GM20000 (cell line): ENCODE results near the gene FAM9C.
A peak's percentile ranks its signal among the peaks of the same experiment; 100 is the strongest.

ENCODE experiments used
- DNase-seq: peaks from one replicate; pipeline ENCODE4 v3.0.0; 2012; ENCODE audit warnings: low spot score
- TF ChIP-seq, protein P1 (sequence below): IDR thresholded peaks from 2 replicates; pipeline ENCODE4 v1.5.1; 2012; ENCODE audit warnings: mild to moderate bottlenecking, control low read depth; ENCODE audit errors: extremely low read depth, missing control alignments

Gene FAM9C

DNA sequence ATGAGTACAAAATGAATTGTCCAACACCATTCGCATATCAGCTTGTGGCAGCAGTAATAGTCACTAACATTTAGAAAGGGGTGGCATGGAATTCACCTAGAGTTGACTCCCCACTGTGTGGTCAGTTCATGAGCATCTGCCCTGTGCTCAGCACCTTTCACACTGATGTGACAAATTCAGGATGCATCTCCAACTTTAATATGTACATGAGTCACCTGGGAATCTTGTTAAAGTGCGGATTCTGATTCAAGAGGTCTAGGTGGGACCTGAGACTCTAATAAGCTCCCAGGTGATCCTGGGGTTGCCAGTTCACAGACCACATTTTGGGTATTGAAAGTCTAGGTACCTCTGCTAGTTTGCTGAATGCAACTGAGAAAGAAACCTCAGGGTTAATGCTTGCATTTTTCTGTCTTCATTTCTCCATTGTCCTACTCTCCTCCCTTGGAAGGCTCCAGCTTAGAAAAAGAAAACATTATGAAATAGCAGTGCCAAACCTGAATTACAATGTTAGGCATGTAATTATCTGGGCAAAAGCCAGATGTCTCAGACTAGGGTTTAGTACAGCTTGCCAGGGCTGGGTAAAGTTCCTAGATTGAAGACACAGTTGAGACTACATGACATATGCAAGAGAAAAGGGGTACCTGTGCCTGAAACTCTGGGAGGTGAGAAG, 36.8 kb downstream of the FAM9C start:
- DNase-seq: no peak
- TF ChIP-seq, protein P1, sequence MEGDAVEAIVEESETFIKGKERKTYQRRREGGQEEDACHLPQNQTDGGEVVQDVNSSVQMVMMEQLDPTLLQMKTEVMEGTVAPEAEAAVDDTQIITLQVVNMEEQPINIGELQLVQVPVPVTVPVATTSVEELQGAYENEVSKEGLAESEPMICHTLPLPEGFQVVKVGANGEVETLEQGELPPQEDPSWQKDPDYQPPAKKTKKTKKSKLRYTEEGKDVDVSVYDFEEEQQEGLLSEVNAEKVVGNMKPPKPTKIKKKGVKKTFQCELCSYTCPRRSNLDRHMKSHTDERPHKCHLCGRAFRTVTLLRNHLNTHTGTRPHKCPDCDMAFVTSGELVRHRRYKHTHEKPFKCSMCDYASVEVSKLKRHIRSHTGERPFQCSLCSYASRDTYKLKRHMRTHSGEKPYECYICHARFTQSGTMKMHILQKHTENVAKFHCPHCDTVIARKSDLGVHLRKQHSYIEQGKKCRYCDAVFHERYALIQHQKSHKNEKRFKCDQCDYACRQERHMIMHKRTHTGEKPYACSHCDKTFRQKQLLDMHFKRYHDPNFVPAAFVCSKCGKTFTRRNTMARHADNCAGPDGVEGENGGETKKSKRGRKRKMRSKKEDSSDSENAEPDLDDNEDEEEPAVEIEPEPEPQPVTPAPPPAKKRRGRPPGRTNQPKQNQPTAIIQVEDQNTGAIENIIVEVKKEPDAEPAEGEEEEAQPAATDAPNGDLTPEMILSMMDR: no peak

DNA sequence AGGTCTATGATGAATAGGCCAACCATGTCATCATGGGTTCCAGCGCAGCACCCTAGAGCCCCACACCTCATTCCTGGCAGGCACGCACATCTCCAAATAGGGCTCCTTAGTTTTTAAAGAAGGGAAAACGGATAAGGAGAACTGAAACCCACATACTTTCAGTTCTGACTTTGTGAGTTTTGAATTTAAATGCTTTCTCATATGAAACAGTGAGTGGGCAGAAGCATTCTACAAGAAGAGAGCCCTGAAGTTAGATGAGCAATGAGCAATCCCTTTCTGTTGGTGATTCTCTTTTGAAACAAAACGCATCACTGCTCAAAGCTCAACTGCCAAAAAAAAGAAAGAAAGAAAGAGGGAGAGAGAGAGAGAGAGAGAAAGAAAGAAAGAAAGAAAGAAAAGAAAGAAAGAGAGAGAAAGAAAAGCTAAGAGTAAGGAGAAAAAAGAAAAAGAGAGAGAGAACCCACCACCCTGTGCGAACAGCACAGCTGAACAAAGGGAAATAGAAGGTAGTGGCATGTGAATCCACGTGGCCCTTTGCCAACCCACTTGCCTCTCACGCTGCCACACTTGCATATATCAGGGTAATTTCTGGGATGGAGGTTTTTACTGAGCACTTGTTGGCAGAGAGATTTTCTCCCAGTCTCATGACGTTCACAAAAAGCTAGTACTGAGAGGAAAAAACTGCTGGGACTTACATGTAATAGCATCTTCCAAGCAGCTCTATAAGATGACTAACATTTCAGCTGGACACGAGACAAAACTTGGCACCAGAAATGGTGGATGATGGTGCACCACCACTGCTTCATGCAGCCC, 38.6 kb downstream of the FAM9C start:
- TF ChIP-seq, protein P1: no peak
- peak; percentile 27 for DNase-seq

DNA sequence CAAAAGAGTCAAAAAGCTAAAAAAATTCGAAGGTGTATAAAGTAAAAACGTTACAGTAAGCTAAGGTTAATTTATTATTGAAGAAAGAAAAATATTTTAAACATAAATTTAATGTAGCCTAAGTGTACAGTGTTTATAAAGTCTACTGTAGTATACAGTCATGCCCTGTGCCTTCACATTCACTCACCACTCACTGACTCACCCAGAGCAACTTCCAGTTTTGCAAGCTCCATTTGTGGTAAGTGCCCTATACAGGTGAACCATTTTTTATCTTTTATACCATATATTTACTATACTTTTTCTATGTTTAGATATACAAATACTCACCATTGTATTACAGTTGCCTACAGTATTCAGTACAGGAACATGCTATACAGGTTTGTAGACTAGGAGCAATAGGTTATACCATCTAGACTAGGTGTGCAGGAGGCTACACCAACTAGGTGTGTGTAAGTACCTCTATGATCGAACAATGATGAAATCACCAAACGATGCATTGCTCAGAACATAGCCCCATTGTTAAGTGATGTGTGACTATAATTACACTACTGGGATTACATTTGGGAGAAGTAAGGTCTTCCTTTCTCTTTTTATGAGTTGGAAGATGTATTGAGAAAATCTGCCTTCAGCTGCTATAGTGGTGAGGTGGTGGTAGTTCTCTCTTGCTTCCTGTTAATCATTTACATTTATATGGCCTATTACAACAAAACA, 42.3 kb downstream of the FAM9C start:
- TF ChIP-seq, protein P1: no peak
- DNase-seq: no peak

DNA sequence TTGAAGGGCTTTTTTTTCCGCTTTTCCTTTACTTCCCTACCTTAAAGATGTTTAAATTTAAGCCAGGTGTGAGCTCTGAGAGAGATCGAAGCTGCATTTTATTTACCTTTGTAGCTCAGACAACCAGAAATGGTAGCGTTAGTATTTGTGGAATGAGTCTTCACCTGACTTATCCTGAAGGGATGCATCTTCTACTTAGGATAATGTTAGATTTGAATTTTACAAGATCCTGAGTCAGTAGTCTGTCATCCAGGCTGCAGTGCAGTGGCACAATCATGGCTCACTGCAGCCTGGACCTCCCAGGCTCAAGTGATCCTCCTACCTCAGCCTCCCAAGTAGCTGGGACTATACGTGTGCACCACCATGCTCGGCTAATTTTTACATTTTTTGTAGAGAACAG, 43.3 kb downstream of the FAM9C start:
- no peak for DNase-seq
- TF ChIP-seq, protein P1: no peak

DNA sequence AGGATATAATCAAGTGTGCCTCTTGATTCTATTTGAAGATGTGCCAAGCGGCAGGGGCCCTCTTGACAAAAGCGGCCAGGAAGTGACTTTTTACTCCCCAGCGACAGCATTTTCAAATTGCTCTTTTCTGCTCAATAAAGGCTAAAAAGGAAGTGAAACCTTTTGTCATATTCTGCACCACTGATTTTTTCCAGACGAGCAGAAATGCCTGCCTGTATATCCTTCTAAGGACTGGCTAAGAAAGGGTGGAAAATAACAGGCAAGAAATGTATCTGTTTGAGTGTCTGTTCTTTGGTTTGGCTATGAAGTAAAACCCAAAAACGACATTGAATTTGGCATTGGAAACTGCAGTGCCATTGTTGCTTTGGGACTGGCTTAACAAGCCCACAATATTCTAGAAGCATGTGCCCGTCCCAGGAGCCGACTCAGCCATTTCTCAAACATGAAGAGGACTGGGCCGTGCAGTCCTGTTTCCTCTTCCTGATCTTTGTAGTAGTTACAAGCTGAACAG, 44.1 kb downstream of the FAM9C start:
- no peak for DNase-seq
- TF ChIP-seq, protein P1: no peak

DNA sequence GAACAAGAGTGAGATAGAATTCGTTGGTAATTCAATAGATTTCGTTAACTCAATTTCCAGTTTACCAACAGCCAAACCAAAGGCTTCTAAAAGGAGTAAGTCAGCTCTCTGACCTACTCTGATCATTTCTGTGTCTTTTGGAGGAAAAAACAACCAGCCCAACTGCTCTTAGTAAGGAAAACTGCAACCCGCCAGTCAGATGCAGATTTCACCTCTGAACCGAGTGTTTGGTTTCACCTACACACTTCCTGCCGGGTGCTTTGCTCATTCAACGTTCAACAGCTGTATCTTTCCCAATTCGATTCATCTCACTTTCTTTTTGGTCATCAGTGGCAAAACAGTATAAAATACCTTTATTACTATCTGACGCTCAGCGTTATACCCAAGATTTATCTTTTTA, 45.0 kb downstream of the FAM9C start:
- TF ChIP-seq, protein P1: no peak
- no peak for DNase-seq
